SU-DHL-6 (cell line): ENCODE measurements around the gene URM1.

ENCODE experiments used
- H2AFZ ChIP-seq: fragments of 200-600 bp; sonication (generic); 2 replicates; pipeline ENCODE4 v1.6.1; 2014; ENCODE audit warnings: low read depth, mild to moderate bottlenecking, moderate library complexity, mixed read lengths, antibody characterized with exemption, low read length; ENCODE audit not compliant: severe bottlenecking
- H3F3A ChIP-seq: fragments of 200-600 bp; shearing (Covaris generic); 2 replicates; pipeline ENCODE4 v1.6.0; 2016; ENCODE audit warnings: antibody characterized with exemption, mild to moderate bottlenecking; ENCODE audit not compliant: insufficient read depth
- H3K27ac ChIP-seq: fragments of 200-600 bp; sonication (generic); 2 replicates; pipeline ENCODE4 v1.5.1; 2016; ENCODE audit warnings: low read depth, mild to moderate bottlenecking, low read length, moderate library complexity, mixed read lengths
- H3K27me3 ChIP-seq: fragments of 200-600 bp; sonication (generic), shearing (Covaris generic); 2 replicates; pipeline ENCODE4 v1.6.0; 2014; ENCODE audit warnings: mild to moderate bottlenecking, low read length
- H3K36me3 ChIP-seq: fragments of 200-600 bp; sonication (generic); 2 replicates; pipeline ENCODE4 v1.6.1; 2014; ENCODE audit warnings: mild to moderate bottlenecking, low read length, mixed read lengths
- H3K4me2 ChIP-seq: fragments of 300-600, 200-600 bp; shearing (Covaris generic), sonication (generic); 2 replicates; pipeline ENCODE4 v1.6.0; 2014; ENCODE audit warnings: low read length, low read depth, mild to moderate bottlenecking; ENCODE audit not compliant: poor library complexity, severe bottlenecking
- H3K4me3 ChIP-seq: fragments of 200-600 bp; sonication (generic); 2 replicates; pipeline ENCODE4 v1.5.1; 2014; ENCODE audit warnings: antibody characterized with exemption, low read length, mild to moderate bottlenecking, mixed read lengths; ENCODE audit not compliant: insufficient read depth, poor library complexity, severe bottlenecking
- H3K79me2 ChIP-seq: fragments of 200-600 bp; sonication (generic); 2 replicates; pipeline ENCODE4 v1.6.1; 2014; ENCODE audit warnings: mild to moderate bottlenecking, low read length, moderate library complexity; ENCODE audit not compliant: insufficient read depth
- H3K9ac ChIP-seq: fragments of 200-600 bp; sonication (generic); 2 replicates; pipeline ENCODE4 v1.7.0; 2014; ENCODE audit warnings: mild to moderate bottlenecking, low read length
- H3K9me2 ChIP-seq: fragments of 200-600 bp; sonication (generic); replicated peaks from 2 replicates; pipeline ENCODE4 v1.6.1; 2014; ENCODE audit warnings: low read length; ENCODE audit not compliant: insufficient read depth
- H3K9me3 ChIP-seq: fragments of 200-600 bp; sonication (generic); 2 replicates; pipeline ENCODE4 v1.6.1; 2014; ENCODE audit warnings: low read length, mixed read lengths; ENCODE audit not compliant: insufficient read depth
- H4K20me1 ChIP-seq: fragments of 200-600 bp; sonication (generic); 2 replicates; pipeline ENCODE4 v1.6.1; 2014; ENCODE audit warnings: low read depth, mild to moderate bottlenecking, antibody characterized with exemption, low read length, moderate library complexity, mixed read lengths
- CTCF ChIP-seq: fragments of 200-600 bp; sonication (generic); IDR thresholded peaks from one replicate; pipeline ENCODE4 v1.5.1; 2017; ENCODE audit warnings: antibody characterized with exemption, mild to moderate bottlenecking, low read length, moderate library complexity; ENCODE audit not compliant: insufficient read depth, poor library complexity, severe bottlenecking
- EZH2phosphoT487 ChIP-seq: fragments of 200-600 bp; sonication (generic), shearing (Covaris generic); conservative IDR thresholded peaks from 2 replicates; pipeline ENCODE4 v1.6.1; 2018; ENCODE audit warnings: mild to moderate bottlenecking, antibody characterized with exemption, low read length, moderate library complexity, mixed read lengths

Gene URM1

DNA sequence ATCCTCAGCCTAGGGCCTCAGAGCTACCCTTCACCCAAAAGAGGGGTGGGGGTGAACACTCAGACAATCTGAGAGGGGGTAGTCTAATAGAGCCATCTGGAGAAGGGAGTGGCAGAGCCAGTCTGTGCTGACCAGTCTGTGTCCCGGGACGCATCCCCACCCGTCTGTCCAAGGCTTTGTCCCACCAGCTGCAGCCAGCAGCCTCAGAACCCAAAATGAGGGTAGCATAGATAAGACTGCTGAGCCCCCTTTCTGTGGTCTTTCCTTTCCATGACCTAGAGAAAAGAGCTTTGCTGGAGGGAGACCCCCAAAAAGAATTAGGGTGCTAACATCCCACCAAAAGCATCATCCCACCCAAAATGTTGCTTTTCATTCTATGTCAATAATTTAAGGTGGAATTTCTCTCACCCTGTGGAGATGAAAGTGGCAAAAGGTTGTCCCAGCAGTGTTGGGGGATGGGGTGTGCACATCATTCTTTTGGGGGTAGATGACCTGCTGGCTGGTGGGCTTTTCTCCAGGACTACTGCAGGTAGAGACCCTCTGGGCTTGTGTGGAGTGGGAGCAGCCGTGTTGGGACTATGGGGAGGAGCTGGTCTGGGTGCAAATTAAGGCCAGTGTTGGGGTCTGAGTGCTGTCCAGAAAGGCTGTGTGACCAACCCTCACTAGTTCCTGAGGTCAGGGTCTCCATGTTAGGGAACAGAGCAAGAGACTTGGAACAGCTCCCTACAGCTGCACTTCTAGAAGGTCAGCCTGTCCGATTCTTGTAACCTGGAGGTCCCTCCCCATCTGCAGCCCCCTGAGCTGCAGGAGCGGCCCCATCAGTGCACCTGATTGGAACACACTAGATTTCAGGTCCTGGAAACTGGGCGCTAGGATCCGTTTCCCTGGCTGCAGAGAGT is 19.9 kb downstream of the URM1 start:
- Histone ChIP-seq H4K20me1 (no peaks in the 10 kb centered on the region), H3K9ac (no peak overlapping the region), H3K9me3 (no peaks in the 10 kb centered on the region), H2AFZ (no peak overlapping the region), H3K27me3 (no peaks in the 10 kb centered on the region), H3K4me3 (no peak overlapping the region), H3K36me3 (no peaks in the 10 kb centered on the region), H3K79me2 (no peaks in the 10 kb centered on the region), H3K9me2 (no peaks in the 10 kb centered on the region), H3F3A (no peaks in the 10 kb centered on the region), H3K27ac (no peak overlapping the region), H3K4me2 (no peak overlapping the region)
- no peak for TF ChIP-seq CTCF

DNA sequence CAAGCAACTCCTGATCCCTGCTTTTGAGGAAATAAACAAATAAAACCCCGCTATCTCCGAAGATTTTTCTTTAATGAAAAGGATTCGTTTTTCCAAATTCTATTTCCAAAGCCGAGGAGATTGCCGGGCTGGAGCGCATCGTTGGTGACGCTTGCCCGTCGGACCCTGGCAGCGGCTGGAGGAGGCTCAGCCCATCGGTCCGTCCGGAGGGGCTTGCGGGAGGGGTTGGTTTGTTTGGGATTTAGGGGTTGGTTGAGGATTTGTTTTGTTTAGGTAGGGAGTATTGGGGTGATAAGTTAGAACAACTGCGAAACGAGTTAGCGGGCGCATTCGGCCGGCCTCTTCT is 20.8 kb downstream of the URM1 start:
- no peak overlapping the region for H3K27ac ChIP-seq
- H4K20me1 ChIP-seq: no peaks in the 10 kb centered on the region
- TF ChIP-seq CTCF: no peak
- TF ChIP-seq EZH2phosphoT487: no peak
- no peak overlapping the region for H3K4me3 ChIP-seq
- no peak overlapping the region for H3K4me2 ChIP-seq
- no peaks in the 10 kb centered on the region for H3K9me3 ChIP-seq
- H3K36me3 ChIP-seq: no peaks in the 10 kb centered on the region
- no peak overlapping the region for H2AFZ ChIP-seq
- no peak overlapping the region for H3K9ac ChIP-seq
- H3F3A ChIP-seq: no peaks in the 10 kb centered on the region
- H3K27me3 ChIP-seq: no peaks in the 10 kb centered on the region
- no peaks in the 10 kb centered on the region for H3K9me2 ChIP-seq
- H3K79me2 ChIP-seq: no peaks in the 10 kb centered on the region

DNA sequence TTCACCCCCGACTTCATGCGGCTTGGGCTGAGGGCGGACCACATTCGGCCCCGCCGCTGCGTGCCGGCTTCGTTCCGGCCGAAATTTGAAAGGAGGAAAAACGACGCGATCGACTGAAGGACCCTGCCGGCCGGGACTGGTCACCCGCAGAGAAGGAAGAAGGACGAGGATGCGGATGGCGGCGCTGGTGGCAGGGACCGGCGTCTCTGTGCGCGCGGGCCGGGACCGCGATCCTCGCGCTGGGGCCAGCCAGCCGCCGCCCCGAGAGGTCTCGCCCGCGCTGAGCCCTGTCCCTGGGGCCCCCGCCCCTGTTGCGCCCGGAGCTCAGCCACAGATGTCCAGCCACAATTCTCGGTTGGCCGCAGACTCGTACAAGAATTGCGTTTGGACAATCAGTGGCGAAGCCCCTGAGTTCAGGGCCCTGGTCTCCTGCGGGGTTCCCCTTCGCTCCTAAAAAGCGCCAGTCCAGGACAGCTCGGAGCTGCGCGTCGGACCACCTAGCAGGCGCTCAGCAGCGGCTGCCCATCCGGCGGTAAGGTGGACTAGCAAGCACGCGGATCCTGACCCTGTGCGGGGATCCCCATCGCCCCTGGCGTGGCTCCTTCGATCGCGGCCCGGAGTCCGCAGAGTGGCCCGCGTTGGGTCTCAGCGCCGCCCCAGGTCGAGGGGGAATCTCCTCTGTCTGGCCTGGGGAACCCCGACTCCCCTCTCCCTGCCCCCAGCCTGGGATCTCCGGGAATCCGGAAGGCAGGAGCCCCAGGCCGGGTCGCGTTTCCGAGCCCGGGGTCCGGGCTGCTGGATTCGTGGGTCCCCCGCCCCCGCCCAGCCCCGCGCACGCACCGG is 21.3 kb downstream of the URM1 start:
- Histone ChIP-seq H2AFZ (no peak overlapping the region), H3K9ac (no peak overlapping the region), H3K27ac (no peak overlapping the region), H4K20me1 (no peaks in the 10 kb centered on the region), H3K9me3 (no peaks in the 10 kb centered on the region), H3F3A (no peaks in the 10 kb centered on the region), H3K4me3 (no peak overlapping the region), H3K4me2 (no peak overlapping the region), H3K9me2 (no peaks in the 10 kb centered on the region), H3K36me3 (no peaks in the 10 kb centered on the region), H3K27me3 (no peaks in the 10 kb centered on the region), H3K79me2 (no peaks in the 10 kb centered on the region)
- TF ChIP-seq CTCF (no peak), EZH2phosphoT487 (no peak)
